Body of pancreas (tissue), 4 donors: ENCODE results near the gene GPBP1.

Experiments used
- POLR2A ChIP-seq, 3 donors: fragments of 450-650 bp; IDR thresholded peaks; one replicate each; pipeline ENCODE4 v1.6.1; 2016; ENCODE audit warnings: antibody characterized with exemption in 3 of 3, mild to moderate bottlenecking in 2 of 3
- TF ChIP-seq, protein P1 (sequence below), 7 experiments: fragments of 450-650 bp in 4 of 7; fragments of 200-600 bp in 3 of 7; sonication (generic) in 3 of 7; IDR thresholded peaks; one replicate each; pipeline ENCODE4 v1.5.1; 2016 to 2019; ENCODE audit warnings: antibody characterized with exemption in 7 of 7

DNA sequence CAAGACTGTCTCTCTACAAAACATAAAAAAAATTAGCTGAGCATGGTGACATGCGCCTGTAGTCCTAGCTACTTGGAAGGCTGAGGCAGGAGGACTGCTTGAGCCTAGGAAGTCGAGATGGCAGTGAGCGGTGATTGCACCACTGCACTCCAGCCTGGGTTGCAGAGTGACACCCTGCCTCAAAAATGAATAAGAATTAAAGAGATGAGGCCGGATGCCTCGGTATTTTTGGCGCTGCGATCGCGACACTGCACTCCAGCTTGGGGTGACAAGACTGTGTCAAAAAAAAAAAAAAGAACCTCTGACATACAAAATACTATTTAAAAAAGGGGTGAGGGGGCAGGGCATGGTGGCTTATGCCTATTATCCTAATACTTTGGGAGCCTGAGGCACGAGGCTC, 7.3 kb downstream of the GPBP1 start:
- TF ChIP-seq, protein P1, sequence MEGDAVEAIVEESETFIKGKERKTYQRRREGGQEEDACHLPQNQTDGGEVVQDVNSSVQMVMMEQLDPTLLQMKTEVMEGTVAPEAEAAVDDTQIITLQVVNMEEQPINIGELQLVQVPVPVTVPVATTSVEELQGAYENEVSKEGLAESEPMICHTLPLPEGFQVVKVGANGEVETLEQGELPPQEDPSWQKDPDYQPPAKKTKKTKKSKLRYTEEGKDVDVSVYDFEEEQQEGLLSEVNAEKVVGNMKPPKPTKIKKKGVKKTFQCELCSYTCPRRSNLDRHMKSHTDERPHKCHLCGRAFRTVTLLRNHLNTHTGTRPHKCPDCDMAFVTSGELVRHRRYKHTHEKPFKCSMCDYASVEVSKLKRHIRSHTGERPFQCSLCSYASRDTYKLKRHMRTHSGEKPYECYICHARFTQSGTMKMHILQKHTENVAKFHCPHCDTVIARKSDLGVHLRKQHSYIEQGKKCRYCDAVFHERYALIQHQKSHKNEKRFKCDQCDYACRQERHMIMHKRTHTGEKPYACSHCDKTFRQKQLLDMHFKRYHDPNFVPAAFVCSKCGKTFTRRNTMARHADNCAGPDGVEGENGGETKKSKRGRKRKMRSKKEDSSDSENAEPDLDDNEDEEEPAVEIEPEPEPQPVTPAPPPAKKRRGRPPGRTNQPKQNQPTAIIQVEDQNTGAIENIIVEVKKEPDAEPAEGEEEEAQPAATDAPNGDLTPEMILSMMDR (IDR thresholded peaks at IDR 0.05): no peak
- TF ChIP-seq POLR2A (IDR thresholded peaks at IDR 0.05): no peak
